DOHH2 (cell line): ENCODE measurements around the gene NPM3.

Source experiments
- H3F3A ChIP-seq: fragments of 200-600 bp; sonication (generic), shearing (Covaris generic); 2 replicates; pipeline ENCODE4 v1.6.0; 2016; ENCODE audit warnings: antibody characterized with exemption, mild to moderate bottlenecking; ENCODE audit not compliant: control insufficient read depth, insufficient read depth
- H3K27ac ChIP-seq: fragments of 200-600 bp; sonication (generic); 2 replicates; pipeline ENCODE4 v1.5.1; 2014; ENCODE audit warnings: low read depth, mild to moderate bottlenecking, low read length, moderate library complexity
- H3K27me3 ChIP-seq: fragments of 200-600 bp; sonication (generic); 2 replicates; pipeline ENCODE4 v1.6.1; 2014; ENCODE audit warnings: mild to moderate bottlenecking, low read length, mixed read lengths; ENCODE audit not compliant: control insufficient read depth
- H3K36me3 ChIP-seq: fragments of 200-600 bp; sonication (generic); 2 replicates; pipeline ENCODE4 v1.6.1; 2014; ENCODE audit warnings: mild to moderate bottlenecking, low read length, moderate library complexity, mixed read lengths; ENCODE audit not compliant: control insufficient read depth
- H3K4me1 ChIP-seq: fragments of 200-600 bp; sonication (generic); 2 replicates; pipeline ENCODE4 v1.6.1; 2014; ENCODE audit warnings: mild to moderate bottlenecking, low read length, mixed read lengths; ENCODE audit not compliant: control insufficient read depth
- H3K4me2 ChIP-seq: fragments of 200-600 bp; sonication (generic); 2 replicates; pipeline ENCODE4 v1.6.0; 2014; ENCODE audit warnings: mild to moderate bottlenecking, low read length, moderate library complexity
- H3K4me3 ChIP-seq: fragments of 200-600 bp; sonication (generic); 2 replicates; pipeline ENCODE4 v1.5.1; 2014; ENCODE audit warnings: mild to moderate bottlenecking, low read length, mixed read lengths
- H3K79me2 ChIP-seq: fragments of 200-600 bp; sonication (generic); 2 replicates; pipeline ENCODE4 v1.6.1; 2014; ENCODE audit warnings: mild to moderate bottlenecking, low read length, mixed read lengths; ENCODE audit not compliant: control insufficient read depth
- H3K9me2 ChIP-seq: fragments of 200-600 bp; sonication (generic); replicated peaks from 2 replicates; pipeline ENCODE4 v1.6.1; 2014; ENCODE audit warnings: mild to moderate bottlenecking, low read length, mixed read lengths; ENCODE audit not compliant: control insufficient read depth
- H3K9me3 ChIP-seq: fragments of 200-600 bp; sonication (generic); 2 replicates; pipeline ENCODE4 v1.6.1; 2014; ENCODE audit warnings: antibody characterized with exemption, low read length, mixed read lengths; ENCODE audit not compliant: control insufficient read depth, insufficient read depth
- H4K20me1 ChIP-seq: fragments of 200-600 bp; sonication (generic); 2 replicates; pipeline ENCODE4 v1.6.0; 2014; ENCODE audit warnings: low read depth, mild to moderate bottlenecking, antibody characterized with exemption, low read length, moderate library complexity; ENCODE audit not compliant: control insufficient read depth, insufficient read depth
- EZH2phosphoT487 ChIP-seq: fragments of 200-600 bp; sonication (generic); IDR thresholded peaks from 2 replicates; pipeline ENCODE4 v1.6.1; 2017; ENCODE audit warnings: borderline replicate concordance, mild to moderate bottlenecking, antibody characterized with exemption, low read length, moderate library complexity, mixed read lengths
- TF ChIP-seq, protein P1 (sequence below): fragments of 200-600 bp; sonication (generic); IDR thresholded peaks from one replicate; pipeline ENCODE4 v1.5.1; 2014; ENCODE audit warnings: antibody characterized with exemption, mild to moderate bottlenecking, low read depth, low read length; ENCODE audit not compliant: poor library complexity, severe bottlenecking

NPM3 gene

GRCh38 chr10:101781655-101781983 lies 1.6 kb downstream of the NPM3 start:
- Histone ChIP-seq H3K27ac (0 out of 2 replicates have a peak overlapping the region, but pooled peaks have one; percentile 11), H3K36me3 (peaks cover 53% of the 10 kb centered on the region), H3K9me3 (no peaks in the 10 kb centered on the region), H3K4me1 (peaks cover 57% of the 10 kb centered on the region), H3K4me2 (peak overlapping the region; percentile 97), H4K20me1 (no peaks in the 10 kb centered on the region), H3K9me2 (no peaks in the 10 kb centered on the region), H3F3A (peaks cover 34% of the 10 kb centered on the region), H3K79me2 (peaks cover 24% of the 10 kb centered on the region), H3K27me3 (peaks cover 9% of the 10 kb centered on the region), H3K4me3 (peak overlapping the region; percentile 85)
- TF ChIP-seq, protein P1, sequence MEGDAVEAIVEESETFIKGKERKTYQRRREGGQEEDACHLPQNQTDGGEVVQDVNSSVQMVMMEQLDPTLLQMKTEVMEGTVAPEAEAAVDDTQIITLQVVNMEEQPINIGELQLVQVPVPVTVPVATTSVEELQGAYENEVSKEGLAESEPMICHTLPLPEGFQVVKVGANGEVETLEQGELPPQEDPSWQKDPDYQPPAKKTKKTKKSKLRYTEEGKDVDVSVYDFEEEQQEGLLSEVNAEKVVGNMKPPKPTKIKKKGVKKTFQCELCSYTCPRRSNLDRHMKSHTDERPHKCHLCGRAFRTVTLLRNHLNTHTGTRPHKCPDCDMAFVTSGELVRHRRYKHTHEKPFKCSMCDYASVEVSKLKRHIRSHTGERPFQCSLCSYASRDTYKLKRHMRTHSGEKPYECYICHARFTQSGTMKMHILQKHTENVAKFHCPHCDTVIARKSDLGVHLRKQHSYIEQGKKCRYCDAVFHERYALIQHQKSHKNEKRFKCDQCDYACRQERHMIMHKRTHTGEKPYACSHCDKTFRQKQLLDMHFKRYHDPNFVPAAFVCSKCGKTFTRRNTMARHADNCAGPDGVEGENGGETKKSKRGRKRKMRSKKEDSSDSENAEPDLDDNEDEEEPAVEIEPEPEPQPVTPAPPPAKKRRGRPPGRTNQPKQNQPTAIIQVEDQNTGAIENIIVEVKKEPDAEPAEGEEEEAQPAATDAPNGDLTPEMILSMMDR: no peak
- TF ChIP-seq EZH2phosphoT487: no peak

DNA sequence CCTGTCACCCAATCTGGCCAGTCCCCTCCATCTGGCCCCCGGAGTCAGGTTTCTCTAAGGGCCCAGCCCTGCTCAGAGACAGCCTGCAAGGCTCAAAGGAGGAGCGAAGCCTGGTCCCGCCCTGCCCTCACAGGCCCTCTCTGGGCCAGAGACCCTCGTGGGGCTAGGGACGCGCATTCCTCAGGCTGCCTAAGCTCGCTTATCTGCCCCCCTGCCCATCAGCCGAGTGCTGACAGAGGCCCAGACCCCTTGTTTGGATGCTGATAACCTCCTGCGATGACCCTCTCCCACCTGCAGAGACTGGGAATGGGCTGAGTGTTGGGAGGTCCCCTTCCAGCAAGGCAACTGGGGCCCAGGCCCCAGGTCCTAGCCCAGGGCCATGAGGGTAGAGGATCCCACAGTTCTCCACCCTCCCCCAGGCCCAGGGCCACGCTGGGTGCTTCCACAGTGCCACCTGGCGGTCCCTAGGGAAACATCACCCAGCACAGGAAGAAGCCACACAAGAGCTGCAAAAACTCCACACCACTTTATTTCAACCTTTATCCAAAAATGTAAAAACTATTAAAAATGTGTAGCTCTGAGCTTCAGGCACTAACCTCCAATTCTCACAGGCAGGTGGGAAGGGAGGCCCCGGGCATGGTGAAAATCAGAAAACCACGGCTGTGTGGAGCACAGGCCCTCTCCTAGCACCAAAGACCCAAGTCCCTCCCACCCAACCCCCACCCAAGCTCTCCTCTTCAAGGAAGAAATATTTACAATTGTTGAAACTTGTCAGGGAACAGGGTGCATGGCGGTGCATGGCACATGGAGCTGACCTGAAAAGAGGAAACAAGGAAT lies 2.2 kb downstream of the NPM3 start:
- Histone ChIP-seq H3K4me2 (peak overlapping the region; percentile 97), H3K9me3 (no peaks in the 10 kb centered on the region), H3K4me1 (peaks cover 57% of the 10 kb centered on the region), H4K20me1 (no peaks in the 10 kb centered on the region), H3K27ac (0 out of 2 replicates have a peak overlapping the region, but pooled peaks have one; percentile 11), H3K27me3 (peaks cover 11% of the 10 kb centered on the region), H3K9me2 (no peaks in the 10 kb centered on the region), H3K36me3 (peaks cover 49% of the 10 kb centered on the region), H3F3A (peaks cover 28% of the 10 kb centered on the region), H3K79me2 (peaks cover 24% of the 10 kb centered on the region), H3K4me3 (peak overlapping the region; percentile 85)
- TF ChIP-seq EZH2phosphoT487: no peak
- TF ChIP-seq, protein P1: peak; percentile 94

- H4K20me1 ChIP-seq: no peaks in the 10 kb centered on the region
- peak overlapping the region; percentile 75 for H3K4me3 ChIP-seq
- H3K9me3 ChIP-seq: no peaks in the 10 kb centered on the region
- H3K27ac ChIP-seq: no peak overlapping the region
- H3F3A ChIP-seq: peaks cover 20% of the 10 kb centered on the region
- TF ChIP-seq, protein P1: peak; percentile 27
- TF ChIP-seq EZH2phosphoT487: no peak
- peaks cover 57% of the 10 kb centered on the region for H3K4me1 ChIP-seq
- H3K9me2 ChIP-seq: no peaks in the 10 kb centered on the region
- H3K27me3 ChIP-seq: peaks cover 14% of the 10 kb centered on the region
- peak overlapping the region; percentile 97 for H3K4me2 ChIP-seq
- H3K36me3 ChIP-seq: peaks cover 42% of the 10 kb centered on the region
- H3K79me2 ChIP-seq: peaks cover 24% of the 10 kb centered on the region
Measured at GRCh38 chr10:101780187-101780817, 2.9 kb downstream of the NPM3 start.
